Measurements from ENCODE around the gene TENM3.

- TF ChIP-seq POLR2A (IDR thresholded peaks at IDR 0.05) = no peak
- no peak for TF ChIP-seq CTCF (IDR thresholded peaks at IDR 0.05)
Measured at GRCh38 chr4:182625193-182625592, 382.0 kb downstream of the TENM3 start.

All from Peyer's patch (tissue), 4 donors.